Right ventricle myocardium superior (tissue), 1 donor: ENCODE data around the gene CTBP2. TPM values are rescaled to one million over a fixed set of nuclear protein-coding genes. Genes with fewer than 3 reads are reported as not detected.

Experiments
- ATAC-seq: fragments of 200-7000 bp; cut with Tn5 transposase; one replicate; pipeline ENCODE4 v1.9.1; 2020; ENCODE audit warnings: mild to moderate bottlenecking; ENCODE audit not compliant: poor library complexity
- DNase-seq: peaks from one replicate; pipeline ENCODE4 v3.0.0-alpha.2; 2020
- intact Hi-C: fragments of 100-400 bp; cut with DNase I; formaldehyde crosslinking; loops from one replicate; pipeline ENCODE4 v1.11.2; 2022
- total RNA-seq: library from RNA; stranded (reverse); fragmentation: NEBNext Ultra II Directional; extraction: Animal tissue kit (Norgen Biotek cat#: 25700); gene quantifications from one replicate; pipeline ENCODE4 v1.2.1, GENCODE V29; 2021
- donor health status: DM: no; HTN: yes; CAD: no; lungs with severe emphysema.

The CTBP2 gene
- total RNA-seq, 1 donor from 2014 or later = 29.4 TPM

GRCh38 chr10:125134916-125135770, 25.2 kb downstream of the CTBP2 start:
- intact Hi-C loops = no loop called here
- DNase-seq (no peak), ATAC-seq (no peak)

GRCh38 chr10:125134483-125134848, 25.9 kb downstream of the CTBP2 start:
- peak; percentile 16 for ATAC-seq
- intact Hi-C loops = no loop called here
- DNase-seq = no peak

GRCh38 chr10:125133696-125134482, 26.5 kb downstream of the CTBP2 start:
- no peak for DNase-seq
- no peak for ATAC-seq
- intact Hi-C loops = no loop called here

- intact Hi-C loops = no loop called here
- DNase-seq (no peak), ATAC-seq (no peak)
Observed at GRCh38 chr10:125132344-125132743, 28.0 kb downstream of the CTBP2 start.

GRCh38 chr10:125130916-125131315, 29.4 kb downstream of the CTBP2 start:
- intact Hi-C loops = no loop called here
- DNase-seq (no peak), ATAC-seq (no peak)

GRCh38 chr10:125130260-125130659, 30.1 kb downstream of the CTBP2 start:
- no peak for DNase-seq
- intact Hi-C loops = no loop called here
- peak; percentile 46 for ATAC-seq

- ATAC-seq = no peak
- intact Hi-C loops = no loop called here
Observed at GRCh38 chr10:125129076-125129458, 31.3 kb downstream of the CTBP2 start.

GRCh38 chr10:125128397-125129075, 31.8 kb downstream of the CTBP2 start:
- ATAC-seq = no peak
- no peak for DNase-seq
- intact Hi-C loops = no loop called here

More at GRCh38 chr10:125129076-125129458, 31.3 kb downstream of the CTBP2 start:
- DNase-seq = no peak

GRCh38 chr10:125127986-125128385, 32.4 kb downstream of the CTBP2 start:
- ATAC-seq (no peak), DNase-seq (no peak)
- intact Hi-C loops = no loop called here

- DNase-seq (no peak), ATAC-seq (no peak)
- intact Hi-C loops = no loop called here
Observed at GRCh38 chr10:125127110-125127509, 33.3 kb downstream of the CTBP2 start.

- no peak for DNase-seq
- intact Hi-C loops = no loop called here
- ATAC-seq = no peak
Observed at GRCh38 chr10:125125951-125126735, 34.2 kb downstream of the CTBP2 start.

GRCh38 chr10:125124907-125125306, 35.5 kb downstream of the CTBP2 start:
- intact Hi-C loops = no loop called here
- ATAC-seq (peak; percentile 40), DNase-seq (no peak)

GRCh38 chr10:125124115-125124487, 36.3 kb downstream of the CTBP2 start:
- intact Hi-C loops = no loop called here
- DNase-seq (no peak), ATAC-seq (no peak)

- ATAC-seq (peak; percentile 78), DNase-seq (peak; percentile 93)
- intact Hi-C loops = no loop called here
Observed at GRCh38 chr10:125123476-125124114, 36.8 kb downstream of the CTBP2 start.

GRCh38 chr10:125122566-125122965, 37.8 kb downstream of the CTBP2 start:
- ATAC-seq (no peak), DNase-seq (no peak)
- intact Hi-C loops = no loop called here

GRCh38 chr10:125121003-125121402, 39.4 kb downstream of the CTBP2 start:
- ATAC-seq (no peak), DNase-seq (no peak)
- intact Hi-C loops = no loop called here

- intact Hi-C loops = no loop called here
- DNase-seq = no peak
- no peak for ATAC-seq
Observed at GRCh38 chr10:125120053-125120710, 40.2 kb downstream of the CTBP2 start.

- intact Hi-C loops = no loop called here
- no peak for DNase-seq
- no peak for ATAC-seq
Observed at GRCh38 chr10:125118701-125119100, 41.7 kb downstream of the CTBP2 start.
